ENCODE results near the gene CNKSR3.

Gene CNKSR3

DNA sequence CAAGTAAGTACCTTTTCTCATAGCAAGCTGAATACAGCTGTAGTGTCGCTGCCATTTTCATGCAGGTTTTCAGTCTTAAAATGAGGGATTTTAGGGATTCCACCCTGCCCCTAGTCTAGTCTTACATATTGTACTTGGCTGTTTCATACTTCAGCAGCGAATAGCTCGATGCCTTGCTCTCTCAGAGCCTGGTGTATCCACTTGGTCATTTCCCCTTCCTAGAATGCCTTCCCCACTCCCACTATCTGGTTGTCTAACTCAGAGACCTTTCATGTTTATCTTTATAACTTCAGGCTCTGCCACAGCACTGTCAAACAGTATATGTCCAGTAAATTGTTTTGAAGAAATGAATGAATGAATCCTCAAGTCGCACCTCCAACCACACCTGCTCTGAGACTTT, 132.8 kb downstream of the CNKSR3 start:
- no peak for DNase-seq

DNA sequence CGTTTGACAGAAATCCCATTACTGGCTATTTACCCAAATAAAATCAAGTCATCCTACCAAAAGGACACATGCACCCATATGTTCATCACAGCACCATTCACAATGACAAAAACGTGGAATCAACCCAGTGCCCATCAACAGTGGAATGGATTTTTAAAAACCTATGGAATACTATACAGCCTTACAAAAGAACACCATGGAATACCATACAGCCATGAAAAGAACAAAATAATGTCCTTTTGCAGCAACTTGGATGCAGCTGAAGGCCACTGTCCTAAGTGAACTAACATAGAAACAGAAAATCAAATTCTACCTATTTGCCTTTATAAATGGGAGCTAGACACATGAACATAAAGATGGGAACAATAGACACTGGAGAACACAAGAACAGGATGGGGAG, 136.5 kb downstream of the CNKSR3 start:
- DNase-seq: no peak

DNA sequence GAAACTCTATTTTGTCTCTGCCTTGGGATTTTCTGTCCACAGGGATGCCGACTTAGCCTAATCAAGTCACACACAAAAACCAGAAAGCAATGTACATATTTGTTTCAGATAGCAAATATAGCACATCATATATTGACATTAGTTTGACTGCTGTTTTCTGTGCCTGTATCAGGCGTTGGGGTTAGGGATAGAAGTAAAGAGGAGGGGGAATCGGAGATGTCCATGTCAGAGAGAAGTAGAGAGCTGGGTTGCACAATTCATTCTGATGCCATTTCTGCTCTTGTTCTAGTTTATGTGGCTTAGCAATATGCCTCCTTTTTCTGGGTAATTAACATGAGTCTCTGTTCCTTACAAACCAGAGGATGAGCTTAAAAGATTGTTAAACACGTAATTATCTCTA, 139.2 kb downstream of the CNKSR3 start:
- DNase-seq: no peak

DNA sequence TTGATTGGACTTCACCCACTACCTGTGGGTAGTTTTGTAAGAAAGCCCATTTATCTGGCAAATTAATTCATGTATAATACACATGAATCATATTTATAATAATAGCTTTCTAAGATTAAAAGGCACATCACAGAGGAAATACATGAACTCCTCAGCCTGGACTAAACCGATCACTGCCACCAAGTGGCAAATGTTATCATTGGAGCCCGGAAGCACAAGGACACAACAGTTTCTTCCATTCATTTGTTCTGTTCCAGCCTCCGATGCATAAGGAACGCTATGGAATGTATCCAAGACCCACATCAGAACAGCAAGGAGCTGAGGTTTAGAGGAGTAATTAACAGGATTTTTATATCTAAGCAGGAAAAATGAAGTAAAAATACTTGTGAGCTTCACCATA, 139.9 kb downstream of the CNKSR3 start:
- DNase-seq: peak; percentile 9

DNA sequence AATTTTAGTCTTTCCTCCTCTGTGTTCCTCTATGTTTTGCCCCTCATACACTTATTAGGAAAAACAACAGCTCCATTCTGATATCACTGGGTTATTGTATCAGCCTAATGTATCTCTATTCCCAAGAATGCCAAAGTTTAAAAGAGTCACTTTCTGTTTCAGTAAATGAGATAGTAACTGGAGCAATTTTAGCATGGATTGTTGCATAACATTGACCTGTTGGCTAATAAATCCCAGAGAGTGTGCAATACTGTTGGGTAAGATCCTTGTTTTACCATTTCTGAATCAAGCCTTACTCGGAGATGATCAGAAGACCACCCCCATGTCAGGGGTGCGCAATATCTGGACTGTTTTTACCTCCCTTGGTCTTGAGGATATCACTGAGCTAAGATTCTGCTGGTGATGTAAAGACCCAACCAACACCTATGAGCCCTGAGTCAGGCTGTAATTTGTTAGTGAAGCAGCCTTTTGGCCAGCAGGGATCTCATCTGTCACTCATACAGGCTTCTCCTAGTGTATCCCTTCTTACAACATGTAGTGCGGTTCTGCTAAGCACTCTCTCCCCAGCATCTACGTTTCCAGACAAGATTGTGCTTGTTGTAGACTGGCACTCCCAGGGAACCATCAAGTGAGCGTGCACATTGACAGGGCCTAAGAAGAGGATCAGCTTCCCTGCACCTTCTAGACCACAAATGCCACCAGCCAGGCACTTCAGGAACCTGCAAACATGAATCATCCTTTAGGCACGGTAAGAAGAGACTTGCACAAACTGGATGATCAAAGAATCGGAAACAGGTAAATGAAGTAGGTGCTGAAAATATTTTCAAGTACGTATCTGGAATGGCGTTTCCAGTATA, 142.4 kb downstream of the CNKSR3 start:
- no peak for DNase-seq

DNA sequence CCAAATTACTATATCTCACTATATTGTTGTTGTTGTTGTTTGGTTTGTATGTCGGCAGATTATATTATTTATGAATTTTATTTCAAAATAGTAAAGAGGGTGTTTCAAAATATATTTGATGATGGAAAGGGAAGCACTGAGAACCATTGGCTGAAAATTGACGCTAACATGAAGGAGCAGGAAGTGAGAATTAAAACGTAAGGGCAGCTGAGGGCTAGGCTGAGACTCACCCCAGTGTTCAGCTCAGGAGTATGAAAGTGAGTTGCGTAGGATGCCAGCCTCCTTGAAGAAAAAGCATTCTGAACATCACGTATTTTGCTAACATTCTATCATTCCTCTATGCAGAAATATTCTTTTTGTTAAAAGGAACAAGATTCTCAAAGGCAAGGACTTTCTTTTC, 143.1 kb downstream of the CNKSR3 start:
- no peak for DNase-seq

DNA sequence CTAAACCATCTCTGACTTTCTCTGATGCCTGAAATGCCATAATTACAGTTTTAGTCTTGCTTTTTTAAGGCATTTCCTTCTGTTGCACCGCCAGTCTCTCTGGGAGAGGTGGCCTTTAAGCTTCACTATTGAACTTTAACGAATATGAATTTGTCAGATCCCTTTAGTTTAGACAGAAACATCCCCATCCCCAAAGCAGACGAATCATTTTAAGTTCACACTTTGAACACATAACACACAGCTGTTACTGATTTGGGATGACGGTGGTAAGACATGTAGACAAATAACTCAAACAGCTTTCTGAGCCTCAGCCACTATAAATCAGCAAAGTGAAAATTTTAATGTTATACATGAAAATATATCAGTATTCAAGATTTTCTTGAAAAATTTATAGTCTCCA, 146.7 kb downstream of the CNKSR3 start:
- DNase-seq: no peak

DNA sequence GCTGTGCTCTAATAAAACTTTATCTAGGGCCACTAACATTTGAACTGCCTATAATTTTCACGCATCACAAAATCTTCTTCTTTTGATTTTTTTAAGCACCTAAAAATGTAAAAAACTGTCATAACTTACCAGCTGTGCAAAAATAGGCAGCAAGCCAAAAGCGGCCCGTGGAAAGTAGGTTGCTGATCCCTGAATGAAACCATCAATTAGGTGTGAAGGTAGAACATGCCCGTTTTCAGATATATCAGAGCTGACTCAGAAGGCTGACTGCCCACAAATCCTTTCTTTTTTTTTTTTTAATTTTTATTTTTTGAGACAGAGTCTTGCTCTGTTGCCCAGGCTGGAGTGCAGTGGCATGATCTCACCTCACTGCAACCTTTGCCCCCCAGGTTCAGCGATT, 149.0 kb downstream of the CNKSR3 start:
- DNase-seq: no peak

DNA sequence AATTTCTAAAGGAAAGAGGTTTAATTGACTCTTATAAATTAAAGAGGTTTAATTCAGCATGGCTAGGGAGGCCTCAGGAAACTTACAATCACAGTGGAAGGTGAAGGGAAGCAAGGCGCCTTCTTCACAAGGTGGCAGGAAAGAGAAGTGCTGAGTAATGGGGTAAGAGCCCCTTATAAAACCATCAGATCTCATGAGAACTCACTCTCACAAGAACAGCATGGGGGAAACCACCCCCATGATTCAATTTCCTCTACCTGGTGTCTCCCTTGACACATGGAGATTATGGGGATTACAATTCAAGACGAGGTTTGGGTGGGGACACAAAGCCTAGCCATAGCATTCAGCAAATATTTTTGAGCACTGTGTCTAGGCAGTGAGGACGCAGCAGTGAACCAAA, 150.0 kb downstream of the CNKSR3 start:
- no peak for DNase-seq

DNA sequence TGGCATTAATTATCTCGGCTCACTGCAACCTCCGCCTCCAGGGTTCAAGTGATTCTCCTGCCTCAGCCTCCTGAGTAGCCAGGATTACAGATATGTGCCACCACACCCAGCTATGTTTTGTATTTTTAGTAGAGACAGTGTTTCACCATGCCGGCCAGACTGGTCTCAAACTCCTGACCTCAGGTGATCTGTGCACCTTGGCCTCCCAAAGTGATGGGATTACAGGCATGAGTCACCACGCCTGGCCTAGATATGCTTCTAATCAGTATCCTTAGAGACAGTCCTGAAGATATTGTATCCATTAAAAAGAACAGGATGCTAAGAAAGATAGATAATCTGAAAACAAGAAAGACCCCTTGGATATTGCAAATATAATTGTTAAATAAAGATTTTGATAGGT, 150.8 kb downstream of the CNKSR3 start:
- no peak for DNase-seq

DNA sequence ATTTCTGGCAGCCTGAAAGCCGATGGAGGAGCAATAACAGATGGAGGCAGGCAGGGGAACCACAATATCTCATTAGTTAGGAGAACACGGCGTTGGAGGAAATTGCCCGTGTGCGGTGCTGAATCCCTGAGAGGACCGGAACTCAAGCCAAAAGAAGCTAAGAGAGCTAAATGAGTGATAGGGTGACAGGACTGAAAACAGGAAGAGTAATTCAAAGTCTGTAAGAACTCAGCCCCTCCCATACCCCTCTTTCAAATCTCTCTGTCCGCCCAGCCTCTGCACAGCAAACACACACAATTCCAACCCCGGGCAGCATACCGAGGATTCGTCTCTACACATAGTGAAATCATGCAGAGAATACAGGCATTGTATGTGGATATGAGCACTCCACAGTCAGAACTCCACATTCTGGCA, 151.3 kb downstream of the CNKSR3 start:
- DNase-seq: no peak

DNA sequence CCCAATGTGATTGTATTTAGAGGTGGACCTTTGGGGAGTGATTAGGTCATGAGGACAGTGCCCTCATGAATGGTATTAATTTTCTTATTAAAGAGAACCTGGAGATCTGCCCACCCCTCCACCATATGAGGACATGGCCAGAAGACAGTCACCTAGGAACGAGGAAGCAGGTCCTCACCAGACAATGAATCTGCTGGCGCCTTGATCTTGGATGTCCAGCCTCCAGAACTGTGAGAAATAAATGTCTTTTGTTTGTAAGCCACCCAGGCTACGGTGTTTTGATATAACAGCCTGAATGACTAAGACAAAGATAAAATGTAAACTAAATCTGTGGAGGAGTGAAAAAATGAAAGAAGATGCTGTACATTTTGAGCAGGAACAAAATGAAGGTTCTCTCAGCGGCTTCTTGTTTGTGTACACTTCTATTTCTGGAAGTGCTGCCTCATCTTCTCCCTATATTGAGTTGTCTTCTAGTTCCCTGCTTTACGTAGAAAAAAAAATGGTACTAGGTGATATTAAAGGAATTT, 152.4 kb downstream of the CNKSR3 start:
- DNase-seq: no peak

DNA sequence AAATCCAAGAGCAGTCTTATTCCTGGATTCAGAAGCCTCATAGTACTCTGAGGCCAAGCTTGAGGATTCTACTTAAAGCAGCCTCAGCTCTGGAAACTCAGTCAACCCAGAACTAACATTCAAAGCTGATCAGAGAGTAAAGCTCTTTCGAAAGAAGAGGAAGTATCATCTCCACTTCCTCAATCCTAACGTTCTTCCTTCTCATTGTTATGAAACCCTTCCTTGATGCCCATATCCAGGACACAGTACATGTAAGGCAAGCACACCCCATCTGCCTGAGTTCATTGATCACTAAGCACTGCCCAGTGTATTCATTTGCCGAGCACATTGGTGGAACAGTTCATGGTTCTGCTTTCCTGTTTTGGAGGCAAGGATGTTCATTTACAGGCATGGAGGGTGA, 153.8 kb downstream of the CNKSR3 start, which contains the start of gene IPCEF1:
Gene IPCEF1, minus strand, starts transcription at position 114 of the 400 bp plus-strand sequence. CDS start 90,856 bp downstream, outside the sequence.
- peak; percentile 37 for DNase-seq

DNA sequence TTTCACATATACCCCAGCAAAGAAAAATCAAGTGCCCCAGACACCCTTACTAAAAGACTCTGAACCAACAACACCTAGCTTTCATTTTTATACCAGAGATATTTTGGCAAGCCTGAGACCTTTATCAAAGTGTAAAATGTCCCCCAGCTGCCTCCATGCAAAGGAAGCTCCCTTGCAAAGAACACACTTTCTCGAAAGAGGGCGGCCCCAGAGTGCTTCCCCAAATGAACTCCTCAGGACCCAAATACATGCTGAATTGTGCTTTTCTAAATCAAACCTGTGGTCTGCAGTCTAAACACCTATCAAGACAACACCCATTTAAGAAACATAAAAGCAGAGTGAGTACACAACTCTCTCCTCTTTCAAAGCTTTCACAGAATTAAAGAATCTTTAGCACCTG, 154.4 kb downstream of the CNKSR3 start:
- DNase-seq: no peak

DNA sequence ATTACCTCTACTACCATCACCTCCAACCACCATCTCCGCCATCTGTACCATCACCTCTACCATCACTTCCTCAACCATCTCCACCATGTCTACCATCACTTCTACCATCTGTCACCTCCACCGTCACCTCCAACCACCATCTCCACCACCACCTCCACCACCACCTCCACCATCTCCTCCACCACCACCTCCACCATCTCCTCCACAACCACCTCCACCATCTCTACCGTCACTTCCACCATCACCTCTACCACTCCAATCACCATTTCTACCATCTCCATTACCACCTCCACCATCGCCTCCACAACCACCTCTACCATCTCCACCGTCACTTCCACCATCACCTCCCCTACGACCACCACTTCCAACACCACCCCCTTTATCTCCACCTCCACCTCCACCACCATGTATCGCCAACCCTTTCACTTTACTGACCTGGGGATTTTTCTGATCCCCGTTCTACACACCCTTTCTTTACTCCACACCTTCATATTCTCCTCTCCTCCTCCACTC, 156.2 kb downstream of the CNKSR3 start:
- no peak for DNase-seq

DNA sequence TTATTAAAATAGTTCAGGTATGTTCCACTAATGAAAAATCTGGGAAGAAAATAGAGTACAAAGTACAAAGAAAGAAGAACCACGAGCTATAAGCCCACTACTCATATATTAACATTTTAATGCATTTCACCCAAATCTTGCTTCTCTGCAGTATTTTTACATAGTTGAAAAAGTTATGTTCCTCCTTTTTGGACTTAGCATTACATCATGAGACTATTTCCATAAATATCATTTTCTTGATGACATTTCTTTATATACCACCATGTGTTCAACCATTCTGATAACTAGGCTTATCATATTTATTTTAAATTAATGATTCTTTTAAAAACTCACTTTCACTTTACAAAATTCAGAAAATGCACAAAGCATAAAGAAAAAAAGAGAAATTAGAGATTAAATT, 156.9 kb downstream of the CNKSR3 start:
- DNase-seq: no peak

DNA sequence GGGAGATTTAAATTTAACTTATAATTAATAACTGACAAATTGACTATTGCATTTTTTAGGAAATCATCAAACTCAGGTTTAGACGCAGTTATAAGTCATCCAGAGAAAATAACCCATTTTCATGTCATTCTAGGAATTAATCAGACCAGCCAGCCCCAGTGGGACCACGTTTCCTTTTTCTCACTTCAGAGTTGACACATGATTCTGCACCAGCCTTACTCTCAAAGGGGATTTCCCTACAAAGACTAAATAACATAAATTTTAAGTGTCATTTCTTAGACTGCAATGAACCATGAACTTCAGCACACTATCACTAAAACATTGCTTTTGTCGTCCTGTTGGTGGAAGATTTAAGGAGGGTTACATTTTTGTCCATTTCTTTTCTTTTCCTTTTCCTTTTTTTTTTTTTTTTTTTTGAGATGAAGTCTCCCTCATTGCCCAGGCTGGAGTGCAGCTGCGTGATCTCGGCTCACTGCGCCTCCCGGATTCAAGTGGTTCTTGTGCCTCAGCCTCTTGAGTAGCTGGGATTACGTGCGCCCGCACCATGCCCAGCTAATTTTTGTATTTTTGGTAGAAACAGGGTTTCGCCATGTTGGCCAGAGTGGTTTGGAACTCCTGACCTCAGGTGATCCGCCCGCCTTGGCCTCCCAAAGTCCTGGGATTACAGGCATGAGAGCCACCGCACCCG, 157.4 kb downstream of the CNKSR3 start:
- DNase-seq: peak; percentile 11

DNA sequence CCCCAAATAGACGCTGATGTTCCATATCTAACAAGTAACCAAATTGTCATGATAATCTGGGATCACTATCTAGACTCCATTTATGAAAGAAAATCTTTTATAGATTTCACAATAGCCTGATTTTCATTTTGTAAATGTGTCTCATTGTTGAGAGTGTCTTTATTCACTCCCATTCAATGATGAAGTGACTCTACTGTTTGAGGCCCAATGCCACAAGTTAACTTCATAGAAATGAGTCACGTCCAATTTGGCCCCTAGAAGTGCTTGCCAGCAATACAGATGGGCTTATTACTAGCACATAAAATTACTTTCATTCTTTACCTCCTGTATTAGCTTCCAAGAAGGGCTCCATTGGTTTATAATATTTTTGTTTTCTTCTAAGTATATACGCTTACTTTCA, 160.2 kb downstream of the CNKSR3 start:
- DNase-seq: no peak

DNA sequence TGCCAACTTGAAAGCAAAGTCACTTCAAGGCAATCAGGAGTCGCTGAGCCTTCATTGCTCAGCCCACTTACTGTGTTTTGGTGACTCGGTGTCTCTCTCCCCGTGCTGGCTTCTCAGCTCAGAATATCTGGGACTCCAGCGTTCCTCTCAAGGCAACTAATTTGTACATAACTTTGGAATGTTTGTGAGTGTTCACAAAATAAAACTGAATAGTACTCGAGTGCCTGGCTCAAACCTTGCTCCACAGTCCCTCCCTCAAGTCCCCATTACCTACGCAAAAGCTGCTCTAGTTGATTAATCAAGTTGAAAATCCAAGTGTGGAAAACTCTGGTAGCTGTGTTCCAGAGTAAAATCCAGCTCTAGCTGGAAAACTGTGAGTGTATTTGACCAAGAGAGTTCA, 162.5 kb downstream of the CNKSR3 start:
- DNase-seq: no peak

DNA sequence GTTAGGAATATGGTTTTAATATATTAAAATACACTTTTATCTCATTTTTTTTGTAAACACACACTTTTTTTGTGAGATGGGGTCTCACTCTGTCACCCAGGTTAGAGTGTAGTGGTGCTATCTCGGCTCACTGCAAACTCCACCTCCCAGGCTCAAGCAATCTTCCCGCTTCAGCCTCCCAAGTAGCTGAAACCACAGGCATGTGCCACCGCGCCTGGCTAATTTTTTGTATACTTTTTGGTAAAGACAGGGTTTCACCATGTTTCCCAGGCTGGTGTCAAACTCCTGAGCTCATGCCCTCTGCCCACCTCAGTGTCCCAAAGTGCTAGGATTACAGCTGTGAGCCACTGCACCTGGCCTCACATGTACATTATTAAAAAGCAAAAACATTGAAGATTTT, 164.7 kb downstream of the CNKSR3 start:
- no peak for DNase-seq

DNA sequence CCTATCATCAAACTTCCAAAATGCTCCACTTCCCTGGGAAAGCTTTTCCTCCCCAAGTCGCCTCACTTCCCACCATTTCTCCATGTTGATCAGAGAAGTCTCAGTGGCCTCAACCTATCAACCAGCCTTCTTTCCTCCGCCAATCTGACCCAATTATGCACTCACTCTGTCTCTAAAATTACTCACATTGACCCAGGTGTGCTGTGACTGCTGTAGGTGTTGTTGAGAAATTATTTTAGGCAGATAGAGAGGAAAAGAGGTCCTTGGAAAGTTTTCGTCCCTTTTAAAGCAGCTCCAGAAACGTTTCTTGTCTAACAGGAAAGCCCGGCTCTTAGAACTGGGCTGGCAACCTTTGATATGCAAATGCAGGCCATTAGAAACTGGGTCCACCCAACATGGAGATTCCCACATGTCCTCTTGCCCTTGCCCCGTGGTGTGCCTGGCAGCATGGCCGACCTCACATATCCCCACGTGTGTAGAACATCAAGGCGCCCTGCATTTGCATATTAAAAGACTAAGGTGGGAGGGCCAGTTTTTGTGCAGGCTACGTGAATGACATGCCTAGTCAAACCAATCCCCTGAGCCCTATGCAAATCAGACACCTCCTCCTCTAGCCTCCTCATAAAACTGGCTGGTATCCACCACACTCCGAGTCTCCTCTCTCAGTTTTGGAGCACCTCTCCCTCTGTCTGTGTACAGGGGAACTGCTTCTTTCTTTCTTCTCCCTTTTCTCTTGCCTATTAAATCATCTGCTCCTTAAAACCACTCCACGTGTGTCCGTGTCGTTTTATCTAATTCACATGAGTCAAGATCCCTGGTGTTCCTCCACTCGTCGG, 166.8 kb downstream of the CNKSR3 start:
- no peak for DNase-seq

DNA sequence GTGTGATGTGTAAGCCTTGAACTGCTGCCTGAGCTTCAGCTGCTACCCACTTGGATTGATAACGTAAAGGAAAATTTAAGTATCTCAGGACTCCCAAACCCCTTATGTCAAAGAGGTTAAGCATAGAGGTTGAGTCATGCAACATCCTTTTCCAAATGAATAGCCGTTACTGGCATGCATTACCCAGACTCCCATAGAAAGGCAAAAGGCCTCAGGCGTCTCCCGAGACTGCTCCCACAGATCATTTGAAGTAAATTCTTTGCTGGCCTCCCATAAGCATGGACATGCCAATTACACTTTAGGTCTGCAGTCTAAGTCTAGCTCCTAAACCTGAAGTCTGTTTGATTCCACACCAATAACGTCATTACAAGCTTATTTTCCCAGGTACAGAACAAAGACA, 168.6 kb downstream of the CNKSR3 start:
- DNase-seq: no peak

DNA sequence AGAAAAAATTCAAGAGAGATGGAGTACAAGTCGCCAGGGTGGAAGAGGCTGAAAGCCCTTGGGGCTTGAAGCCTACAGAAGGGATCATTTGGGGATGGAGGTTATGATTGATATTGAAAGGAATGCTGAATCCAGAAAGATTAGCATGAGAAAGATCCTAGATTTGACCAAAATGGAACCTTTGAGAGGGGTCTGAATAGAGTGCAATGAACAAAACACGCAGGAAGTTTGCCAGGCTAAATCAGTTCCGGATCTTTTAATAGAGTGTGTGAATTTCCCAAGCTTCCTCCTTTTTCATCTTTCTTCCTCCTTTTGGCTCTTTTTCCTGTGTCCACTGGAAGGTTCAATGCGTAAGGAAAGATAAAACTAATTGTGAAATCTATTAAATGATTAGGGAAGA, 169.1 kb downstream of the CNKSR3 start:
- no peak for DNase-seq

Data from GDM1 (cell line).